NCI-H1436 treated with DMSO at 0.1 percent for 48 hours (cell line): ENCODE results near the gene KRTAP4-8.
"Not testable (repeated sequence)": the region's sequence is repeated elsewhere in the genome, so short reads cannot be mapped to it uniquely, and the experiment has no call there.

Experiments
- DNase-seq: peaks from one replicate; lab custom pipeline; 2025; lab: John Stamatoyannopoulos, UW

The KRTAP4-8 gene

DNA sequence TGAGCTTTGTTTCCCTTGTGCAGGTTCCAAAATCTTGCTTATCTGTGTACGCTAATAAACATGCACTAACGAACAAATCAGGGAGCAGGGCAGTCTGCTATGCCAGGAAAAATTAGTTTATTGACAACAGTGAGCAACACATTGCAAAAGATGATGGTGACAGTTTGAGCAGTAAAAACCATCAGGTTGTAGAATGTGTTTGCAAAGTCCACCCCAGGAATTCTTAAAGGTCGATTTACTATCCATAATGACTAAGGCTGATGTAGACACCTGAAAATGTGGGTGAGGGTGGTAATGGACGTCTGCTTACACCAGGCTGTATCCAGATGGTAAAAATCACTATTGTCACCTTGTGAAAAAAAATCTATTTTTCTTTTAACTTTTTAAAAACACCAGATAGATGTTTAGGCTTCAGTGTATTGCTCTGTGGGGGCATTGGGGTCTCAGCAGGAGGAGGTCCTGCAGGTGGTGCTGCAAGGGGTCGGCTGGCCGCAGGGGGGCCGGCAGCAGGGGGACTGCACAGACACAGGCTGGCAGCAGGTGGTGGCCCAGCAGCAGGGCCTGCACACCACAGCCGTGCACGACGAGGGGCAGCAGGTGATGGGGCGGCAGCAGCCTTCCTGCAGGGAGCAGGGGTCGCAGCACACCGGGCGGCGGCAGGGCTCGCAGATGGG lies 32.8 kb downstream of the KRTAP4-8 start:
- DNase-seq, result not testable (repeated sequence)

DNA sequence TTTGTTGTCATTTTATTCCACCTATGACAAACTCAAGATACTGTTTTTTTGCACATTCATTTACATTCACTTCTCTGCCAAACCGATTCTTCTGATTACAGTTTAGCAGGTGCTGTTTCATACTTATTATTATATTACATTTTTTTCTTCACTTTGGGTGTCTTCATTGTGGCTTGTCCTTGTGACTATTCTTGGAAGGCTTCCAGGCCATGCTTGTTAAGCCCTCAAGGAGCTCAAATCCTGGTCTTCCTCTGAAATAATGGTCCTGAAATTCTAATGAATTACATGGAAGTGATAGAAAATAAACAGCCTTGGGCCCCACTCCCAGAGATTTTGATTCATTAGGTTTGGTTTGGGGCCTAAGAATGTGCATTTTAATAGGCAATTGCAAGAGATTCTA lies 33.6 kb downstream of the KRTAP4-8 start:
- DNase-seq, result no peak

- no peak for DNase-seq
These were observed 34.5 kb downstream of the KRTAP4-8 start for GRCh38 chr17:41063449-41063848.

DNA sequence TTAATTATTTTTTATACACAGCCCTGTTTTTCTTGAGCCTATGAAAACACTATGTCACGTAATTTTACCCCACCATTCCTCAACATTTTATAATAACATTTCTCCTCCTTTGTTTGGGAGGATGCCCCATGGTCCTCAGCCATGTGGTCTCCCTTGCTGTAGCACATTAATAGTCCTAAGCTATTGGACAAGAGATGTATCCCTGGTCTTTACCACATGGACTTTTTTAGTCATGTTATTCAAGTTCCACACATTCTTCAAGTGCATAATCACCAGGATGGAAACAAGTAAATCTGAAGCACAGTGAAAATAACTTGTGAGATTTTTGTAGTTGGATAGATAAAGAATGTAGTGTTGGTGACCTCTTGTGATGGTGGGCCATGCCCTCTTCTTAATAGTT lies 36.0 kb downstream of the KRTAP4-8 start:
- no peak for DNase-seq

DNA sequence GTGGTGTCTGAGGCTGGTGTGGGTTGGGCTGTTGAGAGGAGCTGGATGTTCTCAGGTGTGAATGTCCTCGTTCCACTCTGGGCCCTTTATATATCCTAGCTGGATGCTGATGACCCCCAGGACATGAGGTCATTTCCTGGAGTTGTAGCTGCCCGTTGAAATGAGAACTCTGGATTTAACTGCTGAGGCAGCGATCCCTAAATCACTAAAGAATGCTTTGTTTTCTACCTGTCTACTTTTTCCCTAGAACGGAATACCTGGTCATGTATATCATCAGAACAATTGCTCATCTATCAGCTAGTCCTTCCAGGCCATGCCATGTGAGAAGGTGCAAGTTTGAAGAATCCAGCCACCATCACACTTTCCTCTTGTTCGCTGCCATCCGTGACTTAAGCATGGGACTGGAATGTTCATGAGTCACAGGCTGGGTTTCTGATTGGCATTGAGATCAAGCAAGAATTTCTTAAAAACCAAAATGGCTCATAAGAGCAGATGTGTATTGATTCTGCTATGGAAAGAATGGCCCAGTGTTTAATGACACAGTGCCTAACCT lies 37.8 kb downstream of the KRTAP4-8 start, which contains the start of gene KRTAP2-3:
Gene KRTAP2-3, minus strand, starts transcription at position 63 of the 553 bp plus-strand sequence. CDS start 64 bp downstream, outside the sequence.
- no peak for DNase-seq

GRCh38 chr17:41059276-41060051 lies 38.5 kb downstream of the KRTAP4-8 start:
- not testable (repeated sequence) for DNase-seq

DNA sequence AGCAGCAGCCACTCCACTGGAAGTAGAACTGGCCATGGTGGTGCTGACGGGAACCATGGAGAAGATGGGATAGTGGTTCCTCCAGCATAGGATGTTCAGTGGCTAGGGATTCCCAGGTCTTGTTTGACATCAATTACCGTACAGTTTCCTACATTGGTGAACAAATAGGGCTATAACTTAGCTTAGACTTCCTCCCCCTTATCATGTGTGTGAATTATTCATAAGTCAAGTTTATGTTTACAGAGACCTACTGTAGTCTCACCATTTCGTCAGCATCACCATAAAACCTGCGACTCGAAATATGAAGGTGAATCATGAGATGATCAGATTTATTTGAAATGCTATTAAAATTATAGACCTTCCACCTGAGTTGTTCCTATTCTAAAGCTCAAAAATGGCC lies 39.2 kb downstream of the KRTAP4-8 start:
- no peak for DNase-seq

DNA sequence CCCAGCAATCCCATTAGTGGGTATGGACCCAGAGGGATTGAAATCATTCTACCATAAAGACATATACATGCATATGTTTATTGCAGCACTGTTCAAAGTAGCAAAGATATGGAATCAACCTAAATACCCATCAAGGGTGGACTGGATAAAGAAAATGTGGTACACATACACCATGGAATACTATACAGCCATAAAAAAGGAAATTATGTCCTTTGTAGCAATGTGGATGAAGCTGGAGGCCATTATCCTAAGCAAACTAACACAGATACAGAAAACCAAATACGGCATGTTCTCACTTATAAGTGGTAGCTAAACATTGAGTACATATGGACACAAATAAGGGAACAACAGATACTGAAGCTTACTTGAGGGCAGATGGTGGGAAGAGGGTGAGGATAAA lies 40.4 kb downstream of the KRTAP4-8 start:
- DNase-seq, result no peak

DNA sequence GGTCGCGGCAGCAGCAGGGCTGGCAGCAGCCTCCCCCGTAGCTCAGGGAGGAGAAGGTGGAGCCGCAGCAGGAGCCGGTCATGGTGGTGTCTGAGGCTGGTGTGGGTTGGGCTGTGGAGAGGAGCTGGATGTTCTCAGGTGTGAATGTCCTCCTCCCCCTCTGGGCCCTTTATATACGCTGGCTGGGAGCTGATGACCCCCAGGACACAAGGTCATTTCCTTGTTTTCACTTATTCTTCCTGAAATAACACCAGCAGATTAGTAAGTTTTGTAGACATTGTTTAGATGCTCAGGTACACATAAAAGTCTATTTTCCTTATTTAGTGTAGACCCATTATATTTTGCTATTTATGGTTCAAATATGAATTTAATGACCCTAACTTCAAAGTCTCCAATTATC lies 42.8 kb downstream of the KRTAP4-8 start, which contains the start of gene KRTAP2-2:
Gene KRTAP2-2, minus strand, starts transcription at position 101 of the 400 bp plus-strand sequence. Its CDS starts 19 bp downstream, at position 82.
- DNase-seq, result not testable (repeated sequence)

DNA sequence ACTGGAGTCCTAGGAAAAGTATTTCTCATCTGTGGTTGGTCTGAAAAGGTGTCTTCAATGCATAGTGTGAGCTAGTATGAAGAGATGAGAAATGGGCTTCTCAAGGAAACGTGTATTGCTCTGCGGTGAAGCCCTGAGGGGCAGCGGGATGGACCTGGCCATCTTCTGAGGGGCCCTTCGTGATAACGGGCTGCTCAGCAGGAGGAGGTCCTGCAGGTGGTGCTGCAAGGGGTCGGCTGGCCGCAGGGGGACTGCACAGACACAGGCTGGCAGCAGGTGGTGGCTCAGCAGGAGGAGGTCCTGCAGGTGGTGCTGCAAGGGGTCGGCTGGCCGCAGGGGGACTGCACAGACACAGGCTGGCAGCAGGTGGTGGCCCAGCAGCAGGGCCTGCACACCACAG lies 43.4 kb downstream of the KRTAP4-8 start:
- DNase-seq, result not testable (repeated sequence)

DNA sequence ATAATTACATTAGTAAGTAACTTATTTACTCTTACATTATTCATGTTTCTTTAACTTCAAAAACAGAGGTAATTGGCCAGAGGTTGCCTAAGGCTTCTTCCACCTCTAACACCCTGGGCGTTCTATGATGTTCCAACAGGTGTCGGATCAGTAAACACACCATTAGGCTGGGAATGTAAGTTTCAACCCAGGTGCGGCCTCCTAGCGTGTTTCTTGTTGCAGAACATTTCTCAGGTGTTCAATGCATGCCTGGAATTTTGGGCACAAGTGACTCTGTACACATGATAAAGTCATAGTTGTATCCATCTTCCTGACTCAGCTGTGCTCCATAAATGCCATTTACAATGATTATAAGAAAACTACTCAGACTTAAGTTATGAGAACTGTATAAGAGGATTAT lies 43.9 kb downstream of the KRTAP4-8 start:
- DNase-seq, result no peak

DNA sequence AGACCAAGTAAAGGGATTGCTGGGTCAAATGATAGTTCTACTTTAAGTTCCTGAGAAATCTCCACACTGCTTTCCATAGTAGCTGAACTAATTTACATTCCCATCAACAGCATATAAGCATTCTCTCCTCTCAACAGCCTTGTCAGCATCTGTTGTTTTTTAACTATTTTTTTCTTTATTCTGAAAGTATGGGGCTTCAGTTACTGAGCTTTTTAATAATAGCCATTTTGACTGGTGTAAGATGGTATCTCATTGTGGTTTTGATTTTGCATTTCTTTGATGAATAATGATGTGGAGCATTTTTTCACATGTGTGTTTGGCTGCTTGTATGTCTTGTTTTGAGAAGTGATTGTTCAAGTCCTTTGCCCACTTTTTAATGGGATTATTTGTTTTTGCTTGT lies 45.4 kb downstream of the KRTAP4-8 start:
- no peak for DNase-seq

DNA sequence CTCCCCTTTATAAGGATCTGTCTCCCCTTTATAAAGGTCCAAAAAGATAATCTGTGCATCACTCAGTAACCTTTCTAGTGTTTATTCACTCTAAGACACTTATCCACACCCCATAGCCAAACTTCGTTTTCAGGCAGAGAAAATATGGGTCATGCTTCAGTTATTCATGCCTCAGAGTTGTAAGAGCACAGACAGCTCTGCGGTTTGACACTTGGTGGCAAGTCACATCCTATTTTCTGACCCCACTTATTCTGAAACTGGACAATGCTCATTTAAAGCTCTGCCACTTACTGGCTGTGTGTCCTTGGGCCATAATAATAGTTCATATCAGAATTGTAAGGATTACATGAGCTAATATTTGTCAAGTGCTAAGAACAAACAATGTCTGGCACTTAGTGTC lies 48.8 kb downstream of the KRTAP4-8 start:
- no peak for DNase-seq

- no peak for DNase-seq
These were observed 49.5 kb downstream of the KRTAP4-8 start for GRCh38 chr17:41048441-41048840.
